Loucy (cell line): ENCODE results near the gene CAMKMT.

ENCODE experiments used
- H2AFZ ChIP-seq: fragments of 200-600 bp; sonication (generic); 2 replicates; pipeline ENCODE4 v1.6.0; 2016; ENCODE audit warnings: antibody characterized with exemption, mild to moderate bottlenecking, low read length, moderate library complexity
- H3F3A ChIP-seq: fragments of 200-600 bp; 2 replicates; pipeline ENCODE4 v1.6.0; 2016; ENCODE audit warnings: antibody characterized with exemption, low read depth, mild to moderate bottlenecking
- H3K27me3 ChIP-seq: fragments of 200-600 bp; sonication (generic); 2 replicates; pipeline ENCODE4 v1.6.1; 2014; ENCODE audit warnings: low read length, mild to moderate bottlenecking; ENCODE audit not compliant: insufficient read depth, poor library complexity, severe bottlenecking
- H3K36me3 ChIP-seq: fragments of 200-600 bp; sonication (generic); 2 replicates; pipeline ENCODE4 v1.6.1; 2016; ENCODE audit warnings: low read length; ENCODE audit not compliant: insufficient read depth
- H3K4me1 ChIP-seq: fragments of 200-600 bp; sonication (generic); 2 replicates; pipeline ENCODE4 v1.5.1; 2014; ENCODE audit warnings: low read length, mild to moderate bottlenecking; ENCODE audit not compliant: insufficient read depth, poor library complexity, severe bottlenecking
- H3K4me2 ChIP-seq: fragments of 200-600 bp; sonication (generic); 2 replicates; pipeline ENCODE4 v1.6.0; 2014; ENCODE audit warnings: antibody characterized with exemption, low read length, low read depth, mild to moderate bottlenecking; ENCODE audit not compliant: poor library complexity, severe bottlenecking
- H3K4me3 ChIP-seq: fragments of 200-600 bp; sonication (generic); 2 replicates; pipeline ENCODE4 v1.5.1; 2014; ENCODE audit warnings: low read length, mild to moderate bottlenecking, mixed read lengths; ENCODE audit not compliant: poor library complexity, severe bottlenecking
- H3K79me2 ChIP-seq: fragments of 200-600 bp; sonication (generic); 2 replicates; pipeline ENCODE4 v1.6.1; 2014; ENCODE audit warnings: low read length; ENCODE audit not compliant: insufficient read depth
- H3K9ac ChIP-seq: fragments of 200-600 bp; sonication (generic); 2 replicates; pipeline ENCODE4 v1.6.0; 2014; ENCODE audit warnings: mild to moderate bottlenecking, low read depth, low read length, moderate library complexity; ENCODE audit not compliant: poor library complexity, severe bottlenecking
- H3K9me2 ChIP-seq: fragments of 200-600 bp; sonication (generic); replicated peaks from 2 replicates; pipeline ENCODE4 v1.6.1; 2016; ENCODE audit warnings: low read depth, low read length, mixed read lengths
- H3K9me3 ChIP-seq: fragments of 200-600 bp; sonication (generic); 2 replicates; pipeline ENCODE4 v1.6.1; 2014; ENCODE audit warnings: mild to moderate bottlenecking, antibody characterized with exemption, low read length, low read depth; ENCODE audit not compliant: insufficient read depth
- H4K20me1 ChIP-seq: fragments of 200-600 bp; sonication (generic); 2 replicates; pipeline ENCODE4 v1.6.0; 2014; ENCODE audit warnings: antibody characterized with exemption, low read length, mild to moderate bottlenecking; ENCODE audit not compliant: insufficient read depth, poor library complexity, severe bottlenecking
- CTCF ChIP-seq: fragments of 200-600 bp; sonication (generic); conservative IDR thresholded peaks from 2 replicates; pipeline ENCODE4 v1.5.1; 2014; ENCODE audit warnings: mild to moderate bottlenecking, antibody characterized with exemption, low read length
- EZH2phosphoT487 ChIP-seq: fragments of 200-600 bp; IDR thresholded peaks from 2 replicates; pipeline ENCODE4 v1.6.1; 2018; ENCODE audit warnings: antibody characterized with exemption, mild to moderate bottlenecking, moderate library complexity, borderline replicate concordance

Gene CAMKMT

GRCh38 chr2:44771522-44771921, 409.8 kb downstream of the CAMKMT start:
- H3K9ac ChIP-seq = no peak overlapping the region
- H3K79me2 ChIP-seq = no peaks in the 10 kb centered on the region
- H3K4me2 ChIP-seq = no peak overlapping the region
- no peaks in the 10 kb centered on the region for H3K9me3 ChIP-seq
- TF ChIP-seq EZH2phosphoT487 (no peak), CTCF (no peak)
- no peaks in the 10 kb centered on the region for H4K20me1 ChIP-seq
- no peaks in the 10 kb centered on the region for H3F3A ChIP-seq
- no peak overlapping the region for H3K4me3 ChIP-seq
- H3K4me1 ChIP-seq = no peaks in the 10 kb centered on the region
- H3K27me3 ChIP-seq = no peaks in the 10 kb centered on the region
- no peak overlapping the region for H2AFZ ChIP-seq
- H3K9me2 ChIP-seq = no peaks in the 10 kb centered on the region
- H3K36me3 ChIP-seq = no peaks in the 10 kb centered on the region

GRCh38 chr2:44772131-44772530, 410.4 kb downstream of the CAMKMT start:
- Histone ChIP-seq H3K4me3 (no peak overlapping the region), H4K20me1 (no peaks in the 10 kb centered on the region), H3K9me2 (no peaks in the 10 kb centered on the region), H3K4me1 (no peaks in the 10 kb centered on the region), H3K4me2 (no peak overlapping the region), H3K79me2 (no peaks in the 10 kb centered on the region), H3K36me3 (no peaks in the 10 kb centered on the region), H3K9me3 (no peaks in the 10 kb centered on the region), H2AFZ (no peak overlapping the region), H3F3A (no peaks in the 10 kb centered on the region), H3K9ac (no peak overlapping the region), H3K27me3 (no peaks in the 10 kb centered on the region)
- no peak for TF ChIP-seq CTCF
- no peak for TF ChIP-seq EZH2phosphoT487

GRCh38 chr2:44772669-44773378, 411.1 kb downstream of the CAMKMT start:
- Histone ChIP-seq H3K9ac (no peak overlapping the region), H3K79me2 (no peaks in the 10 kb centered on the region), H3K27me3 (no peaks in the 10 kb centered on the region), H3K9me3 (no peaks in the 10 kb centered on the region), H3K4me2 (no peak overlapping the region), H2AFZ (no peak overlapping the region), H3K4me3 (no peak overlapping the region), H4K20me1 (no peaks in the 10 kb centered on the region), H3F3A (no peaks in the 10 kb centered on the region), H3K9me2 (no peaks in the 10 kb centered on the region), H3K36me3 (no peaks in the 10 kb centered on the region), H3K4me1 (no peaks in the 10 kb centered on the region)
- TF ChIP-seq CTCF (no peak), EZH2phosphoT487 (no peak)
